Measurements from ENCODE around the gene SPOCK1.
A peak's percentile ranks its signal among the peaks of the same experiment; 100 is the strongest.

The SPOCK1 gene

GRCh38 chr5:137328991-137329390 is 170.1 kb downstream of the SPOCK1 start:
- DNase-seq (ENCODE audit: low spot score), result no peak

DNA sequence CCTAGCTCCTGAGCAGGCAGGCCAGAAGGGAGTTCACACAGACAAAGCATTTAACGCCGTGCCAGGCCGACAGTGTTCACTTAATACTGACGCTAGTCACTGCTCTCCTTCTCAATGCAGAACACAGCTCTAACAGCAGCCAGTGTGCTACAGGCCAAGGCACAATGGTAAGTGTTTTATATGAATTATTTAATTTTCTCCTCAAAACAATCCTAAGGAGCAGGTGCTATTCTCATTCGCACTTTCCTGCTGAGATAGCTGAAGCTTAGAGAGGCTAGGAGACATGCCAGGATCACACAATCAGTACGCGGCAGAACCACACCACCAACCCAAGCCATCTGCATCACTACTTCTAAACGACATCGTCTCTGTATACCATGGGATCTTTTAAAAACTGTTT is 170.7 kb downstream of the SPOCK1 start:
- DNase-seq (ENCODE audit: low spot score), result no peak

- no peak for DNase-seq (ENCODE audit: low spot score)
These were observed 173.4 kb downstream of the SPOCK1 start for GRCh38 chr5:137325721-137326120.

DNA sequence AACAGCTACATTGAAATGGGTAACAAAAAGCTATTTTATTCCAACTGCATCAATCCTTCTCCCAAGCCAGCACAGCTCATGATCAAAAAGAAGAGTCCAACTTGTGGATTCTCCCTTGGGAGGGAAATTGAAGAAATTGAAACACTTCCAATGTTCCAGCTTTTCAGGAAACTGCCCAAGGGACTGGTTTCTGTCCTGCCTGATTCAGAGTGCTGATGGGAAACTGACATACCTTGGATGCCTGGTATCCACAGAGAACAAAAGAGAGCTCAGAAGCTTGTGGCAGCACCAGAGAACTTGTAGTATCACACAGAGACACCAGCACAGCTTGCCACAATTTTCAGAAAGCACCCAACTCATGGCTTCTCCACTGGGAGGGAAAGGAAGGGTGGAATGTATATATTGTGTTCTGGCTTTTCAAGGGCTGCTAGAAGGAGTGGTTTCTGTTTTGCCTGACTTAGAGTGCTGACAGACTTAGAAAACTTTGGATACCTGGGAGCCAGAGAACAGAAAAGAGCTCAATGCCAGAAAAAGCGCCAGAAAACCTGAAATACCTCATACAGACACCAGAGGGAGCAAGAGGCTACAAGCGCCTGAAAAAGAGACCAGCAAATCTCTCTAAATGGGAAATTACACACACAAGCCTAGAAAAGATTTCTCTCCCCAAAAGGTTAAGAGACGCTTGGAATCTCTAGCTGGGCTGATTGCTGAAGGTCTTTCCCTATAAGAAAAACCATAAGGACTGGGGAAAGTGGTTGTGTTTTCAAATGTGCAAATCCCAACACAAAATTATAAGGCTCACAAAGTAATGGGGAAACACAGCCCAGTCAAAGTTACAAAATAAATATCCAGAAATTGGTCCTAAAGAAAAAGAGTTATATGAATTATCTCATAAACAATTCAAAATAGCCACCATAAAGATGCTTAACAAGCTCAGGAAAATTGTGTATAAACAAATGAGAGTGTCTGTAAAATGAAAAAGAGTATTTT is 178.8 kb downstream of the SPOCK1 start:
- DNase-seq (ENCODE audit: low spot score), result peak; percentile 61

DNA sequence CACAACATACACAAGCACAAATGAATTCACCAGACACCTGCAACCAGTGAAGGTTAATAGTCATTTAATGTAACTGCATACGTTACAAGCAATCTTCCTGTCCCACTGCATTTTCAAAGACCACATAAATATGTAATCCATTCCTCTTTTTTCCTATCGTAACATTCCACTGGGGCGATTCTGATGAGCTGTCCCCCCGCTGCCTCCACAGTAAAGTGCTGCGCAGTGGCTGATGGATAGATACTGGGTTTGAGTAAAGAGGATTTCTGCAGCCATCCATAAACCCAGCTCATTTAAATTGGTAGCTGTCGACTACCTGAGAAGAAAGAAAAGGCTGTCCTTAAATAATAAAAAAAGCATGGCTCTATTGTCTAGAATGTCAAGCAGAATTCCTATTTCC is 181.1 kb downstream of the SPOCK1 start:
- no peak for DNase-seq (ENCODE audit: low spot score)

- peak; percentile 31 for DNase-seq (ENCODE audit: low spot score)
These were observed 182.8 kb downstream of the SPOCK1 start for GRCh38 chr5:137316346-137316736.

DNA sequence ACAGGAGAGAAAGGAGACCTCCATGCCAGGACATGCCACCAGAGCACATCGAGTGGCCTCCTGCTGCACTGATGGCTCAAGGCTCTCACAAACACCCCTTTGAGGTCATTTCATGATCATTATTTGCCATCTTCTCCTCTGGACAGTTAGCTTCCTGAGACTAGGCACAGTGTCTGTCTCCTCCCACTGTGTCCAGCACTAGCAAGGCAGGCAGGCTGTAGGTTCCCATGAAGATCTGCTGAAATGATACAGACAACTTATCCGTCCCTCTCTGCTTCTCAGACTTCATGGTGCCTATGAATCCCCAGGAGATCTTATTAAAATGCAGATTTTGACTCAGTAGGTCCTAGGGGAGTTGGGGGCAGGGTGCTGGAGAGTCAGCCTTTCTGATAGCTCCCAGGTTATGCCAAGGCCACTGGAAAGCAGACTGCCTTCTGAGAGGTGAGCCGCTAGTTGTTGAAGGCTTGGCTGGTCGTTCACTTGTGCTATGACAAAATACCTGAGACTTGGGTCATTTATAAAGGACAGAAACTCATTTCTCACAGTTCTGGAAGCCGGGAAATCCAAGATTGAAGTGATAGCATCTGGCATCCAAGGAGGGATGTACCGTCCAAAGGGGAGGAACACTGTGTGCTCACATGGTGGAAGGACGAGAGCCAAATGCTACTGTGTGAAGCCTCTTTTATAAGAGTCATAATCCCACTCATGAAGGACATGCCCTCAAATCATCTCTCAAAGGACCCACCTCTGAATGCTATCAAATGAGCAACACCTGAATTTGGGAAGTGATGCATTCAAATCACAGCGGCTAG is 183.4 kb downstream of the SPOCK1 start:
- DNase-seq (ENCODE audit: low spot score), result no peak

- DNase-seq (ENCODE audit: low spot score), result no peak
These were observed 184.0 kb downstream of the SPOCK1 start for GRCh38 chr5:137315109-137315508.

DNA sequence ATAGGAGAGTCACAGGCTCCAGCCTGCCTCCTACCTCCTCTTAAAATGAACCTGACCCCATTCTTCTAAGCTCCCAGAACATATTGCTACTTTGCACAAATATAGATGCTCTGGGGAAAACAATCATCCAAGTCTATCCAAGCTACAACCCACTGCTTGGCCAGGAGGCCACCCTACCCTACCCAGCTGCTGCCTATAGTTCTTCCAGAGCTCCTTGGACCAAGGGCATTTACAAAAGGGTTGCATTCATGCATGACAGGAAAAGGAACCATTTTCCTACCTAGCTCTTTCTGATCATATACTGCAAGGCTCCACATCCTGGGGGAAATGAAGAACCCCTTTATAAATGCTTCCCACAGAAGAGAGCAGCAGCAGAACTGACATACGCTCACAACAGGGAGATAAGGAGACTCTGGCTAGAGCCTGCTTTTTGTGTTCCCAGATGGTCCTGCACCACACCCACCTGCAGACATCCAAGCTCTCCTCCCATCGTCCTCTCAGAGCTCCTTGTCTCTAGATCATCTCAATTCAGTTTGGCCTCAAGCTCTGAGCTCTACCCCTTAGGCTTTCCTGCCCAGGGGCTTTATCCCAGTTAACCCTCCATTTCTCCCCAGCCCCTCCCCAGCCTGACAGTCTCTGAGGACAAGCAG is 185.5 kb downstream of the SPOCK1 start:
- DNase-seq (ENCODE audit: low spot score), result no peak

- DNase-seq (ENCODE audit: low spot score), result no peak
These were observed 187.1 kb downstream of the SPOCK1 start for GRCh38 chr5:137312011-137312410.

GRCh38 chr5:137310051-137310730 is 188.9 kb downstream of the SPOCK1 start:
- peak; percentile 82 for DNase-seq (ENCODE audit: low spot score)

GRCh38 chr5:137309290-137309689 is 189.8 kb downstream of the SPOCK1 start:
- DNase-seq (ENCODE audit: low spot score), result no peak

- no peak for DNase-seq (ENCODE audit: low spot score)
These were observed 190.8 kb downstream of the SPOCK1 start for GRCh38 chr5:137308311-137308710.

GRCh38 chr5:137306903-137307302 is 192.2 kb downstream of the SPOCK1 start:
- no peak for DNase-seq (ENCODE audit: low spot score)

DNA sequence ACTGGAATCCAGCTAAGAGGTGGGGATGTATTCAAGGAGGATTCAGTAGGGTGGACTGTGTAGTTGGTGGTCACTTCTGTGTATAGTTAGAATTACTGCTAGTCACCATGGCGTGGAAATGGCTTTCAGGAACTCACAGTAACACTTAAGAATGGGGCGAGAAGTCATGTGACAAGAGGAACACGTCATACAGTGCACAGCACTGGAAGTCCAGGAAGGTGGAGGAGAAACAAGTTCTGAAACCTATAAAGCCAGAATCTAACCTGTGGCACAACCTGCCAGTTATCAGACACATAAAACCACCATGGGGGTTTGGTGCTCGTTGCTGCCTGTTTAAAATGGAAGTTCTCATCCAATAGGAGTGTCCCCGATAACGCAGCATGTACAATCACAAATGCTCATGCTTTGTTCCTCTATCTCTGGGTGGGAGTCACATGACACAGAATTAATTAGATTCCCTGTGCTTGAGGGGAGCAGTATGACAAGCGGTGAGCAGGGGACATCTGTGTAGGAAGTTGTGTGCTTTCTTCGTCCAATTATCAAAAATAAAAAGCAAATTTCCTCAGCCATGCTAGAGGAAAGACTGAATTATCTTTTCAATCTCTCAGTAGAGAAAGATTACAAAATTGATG is 193.0 kb downstream of the SPOCK1 start:
- no peak for DNase-seq (ENCODE audit: low spot score)

GRCh38 chr5:137304226-137304874 is 194.8 kb downstream of the SPOCK1 start:
- DNase-seq (ENCODE audit: low spot score), result no peak

DNA sequence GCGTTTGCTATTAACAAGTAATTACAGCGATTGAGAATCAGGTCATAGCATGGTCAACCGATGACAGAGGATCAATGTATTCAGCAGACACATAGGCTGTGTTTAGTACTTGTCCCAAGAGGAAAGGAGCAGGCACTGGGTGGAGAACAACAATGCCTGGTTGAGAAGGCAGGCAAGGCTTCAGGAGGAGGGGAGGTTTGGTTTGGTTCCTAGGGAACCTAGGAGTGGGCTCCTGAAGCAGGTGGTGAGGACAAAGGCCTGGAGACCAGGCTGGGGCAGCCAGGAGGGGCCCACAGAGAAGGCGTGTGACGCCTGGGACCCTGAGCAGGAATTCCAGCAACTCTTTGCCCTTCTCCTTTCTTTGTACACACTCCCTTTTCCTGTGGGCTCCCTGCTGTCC is 195.6 kb downstream of the SPOCK1 start:
- no peak for DNase-seq (ENCODE audit: low spot score)

- DNase-seq (ENCODE audit: low spot score), result peak; percentile 49
These were observed 198.5 kb downstream of the SPOCK1 start for GRCh38 chr5:137300411-137301240.

DNA sequence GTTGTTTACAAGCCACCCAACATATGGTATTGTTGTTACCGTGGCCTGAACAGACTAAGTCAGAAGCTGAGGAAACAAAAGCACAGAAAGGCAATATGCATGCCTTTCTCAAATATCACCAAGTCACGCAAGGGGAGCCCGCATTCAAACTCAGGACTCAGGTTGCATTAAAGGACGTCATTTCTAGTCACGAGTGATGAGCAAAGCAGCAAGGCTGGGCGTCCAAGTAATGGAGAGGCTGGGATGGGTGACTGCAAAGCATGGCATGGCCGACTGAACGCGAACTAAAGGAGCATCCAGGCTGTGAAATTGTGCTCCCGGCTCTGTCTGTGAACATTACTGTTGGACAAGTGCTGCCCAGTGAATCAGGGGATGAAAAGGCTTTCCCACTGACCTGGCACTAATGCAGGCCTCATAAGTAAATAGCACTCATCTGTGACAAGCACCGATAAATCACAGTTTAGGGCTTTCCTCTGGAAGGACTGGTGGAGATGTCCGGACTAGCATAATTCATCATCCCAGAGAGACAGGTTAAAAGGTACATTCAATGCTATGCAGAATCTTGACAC is 202.8 kb downstream of the SPOCK1 start:
- no peak for DNase-seq (ENCODE audit: low spot score)

DNA sequence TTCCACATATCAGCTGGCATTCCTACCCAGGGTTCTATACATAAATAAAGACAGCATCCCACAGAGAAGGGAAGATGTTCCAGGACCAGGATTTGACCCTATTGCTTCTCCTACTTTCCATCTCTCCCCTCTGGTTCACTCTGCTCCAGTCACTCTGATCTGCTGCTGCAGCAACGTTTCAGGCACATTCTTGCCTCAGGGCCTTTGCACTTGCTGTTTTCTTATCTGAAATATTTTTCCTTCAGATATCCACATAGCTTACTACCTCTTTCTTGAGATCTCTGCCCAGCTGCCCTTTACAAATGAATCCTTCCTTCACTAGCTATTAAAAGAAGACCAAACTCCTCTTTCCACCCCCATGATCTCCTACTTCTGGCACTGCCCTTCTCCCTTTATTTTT is 204.5 kb downstream of the SPOCK1 start:
- DNase-seq (ENCODE audit: low spot score), result no peak

Data from AG08396 (cell line).